GM12878 (cell line): Measurements from ENCODE around the gene TBCK. TPM values are rescaled to one million over a fixed set of nuclear protein-coding genes. Genes with fewer than 3 reads are reported as not detected.

Experiments used
- ATAC-seq: fragments of 200-7000 bp; cut with Tn5 transposase; 3 replicates; pipeline ENCODE4 v1.9.1; 2020; ENCODE audit warnings: mild to moderate bottlenecking, moderate library complexity
- BruUV-seq: library from RNA; stranded (reverse); fragments of 400-500 nt; replicated peaks from 2 replicates; lab custom pipeline; 2021; lab: Mats Ljungman, UMichigan
- CTCF ChIA-PET: fragments of 300-600 bp; sonication (Branson Sonifier 250); formaldehyde crosslinking; extraction: SDS; loops from one replicate; lab custom pipeline; 2021; ENCODE audit warnings: inconsistent platforms; lab: Yijun Ruan, JAX
- POLR2A ChIA-PET: fragments of 350-600 bp; formaldehyde crosslinking; extraction: SDS; loops from one replicate; lab custom pipeline; 2021; ENCODE audit warnings: inconsistent platforms; lab: Charles Lee
- RAD21 ChIA-PET: fragments of 300-600 bp; sonication (Branson Sonifier 250); formaldehyde crosslinking; loops from one replicate; lab custom pipeline; 2023; ENCODE audit warnings: antibody characterized with exemption; ENCODE audit not compliant: unreplicated experiment; lab: Charles Lee
- SMC1A ChIA-PET: fragments of 300-600 bp; sonication (Branson Sonifier 250); formaldehyde crosslinking; loops from one replicate; lab custom pipeline; 2023; ENCODE audit not compliant: unreplicated experiment, uncharacterized antibody; lab: Charles Lee
- DNase-seq: peaks from one replicate; pipeline ENCODE4 v3.0.0-alpha.2; 2011; ENCODE audit warnings: low read depth, low spot score
- FAIRE-seq: peaks from 3 replicates; lab custom pipeline; 2011; peaks lifted over from hg19 to GRCh38; lab: Jason Lieb, UNC
- H2AFZ ChIP-seq: 2 replicates; pipeline ENCODE4 v1.6.0; 2011; ENCODE audit warnings: low read depth, low read length, control low read depth; ENCODE audit not compliant: control insufficient read depth
- H3K27ac ChIP-seq: 2 replicates; pipeline ENCODE4 v1.5.1; 2011; ENCODE audit warnings: control low read depth; ENCODE audit not compliant: control insufficient read depth, insufficient read depth
- H3K27me3 ChIP-seq, 2 experiments: replicated peaks in 1 of 2; 2 replicates each; pipeline versions ENCODE4 v1.6.0 to v1.6.1; 2011; ENCODE audit warnings: low read length in 1 of 2; ENCODE audit not compliant: control insufficient read depth in 2 of 2, insufficient read depth in 2 of 2
- H3K36me3 ChIP-seq, 2 experiments: 2 replicates each; pipeline ENCODE4 v1.5.1; 2011; ENCODE audit warnings: low read length in 1 of 2; ENCODE audit not compliant: control insufficient read depth in 2 of 2, insufficient read depth in 2 of 2
- H3K4me1 ChIP-seq: 2 replicates; pipeline ENCODE4 v1.6.1; 2011; ENCODE audit warnings: mild to moderate bottlenecking, low read length, moderate library complexity, mixed read lengths; ENCODE audit not compliant: control insufficient read depth, insufficient read depth
- H3K4me2 ChIP-seq: 2 replicates; pipeline ENCODE4 v1.6.0; 2011; ENCODE audit warnings: control low read depth; ENCODE audit not compliant: control insufficient read depth, insufficient read depth
- H3K4me3 ChIP-seq: fragments of 200-600 bp; sonication (generic); 2 replicates; pipeline ENCODE4 v1.5.1; 2016
- H3K79me2 ChIP-seq: 2 replicates; pipeline ENCODE4 v1.6.0; 2011; ENCODE audit warnings: low read length; ENCODE audit not compliant: control insufficient read depth, insufficient read depth
- H3K9ac ChIP-seq: 2 replicates; pipeline ENCODE4 v1.8.0; 2011; ENCODE audit warnings: low read length, control low read depth, mixed read lengths; ENCODE audit not compliant: control insufficient read depth, insufficient read depth
- H3K9me3 ChIP-seq: replicated peaks from 3 replicates; pipeline ENCODE4 v1.5.1; 2011; ENCODE audit warnings: mild to moderate bottlenecking, low read length; ENCODE audit not compliant: control insufficient read depth, insufficient read depth
- H4K20me1 ChIP-seq: 2 replicates; pipeline ENCODE4 v1.6.0; 2011; ENCODE audit not compliant: control insufficient read depth, insufficient read depth
- BCL11A ChIP-seq: IDR thresholded peaks from 2 replicates; pipeline ENCODE4 v1.6.1; 2011; ENCODE audit warnings: low read depth, low read length
- CREM ChIP-seq: IDR thresholded peaks from 2 replicates; pipeline ENCODE4 v1.6.1; 2014; ENCODE audit warnings: antibody characterized with exemption, low read depth
- CTCF ChIP-seq, 3 experiments: IDR thresholded peaks in 2 of 3; conservative IDR thresholded peaks in 1 of 3; 2 replicates each; pipeline ENCODE4 v1.5.1; 2011; ENCODE audit warnings: low read depth in 3 of 3, low read length in 3 of 3, mild to moderate bottlenecking in 3 of 3, control low read depth in 2 of 3, moderate library complexity in 2 of 3, inconsistent platforms in 1 of 3, mixed read lengths in 1 of 3; ENCODE audit not compliant: control insufficient read depth in 2 of 3, insufficient read depth in 1 of 3; ENCODE audit errors: extremely low read depth in 1 of 3
- ESRRA ChIP-seq: IDR thresholded peaks from 2 replicates; pipeline ENCODE4 v1.6.1; 2012; ENCODE audit warnings: mild to moderate bottlenecking, low read length, improper control_type of control experiment
- ETV6 ChIP-seq, 2 experiments: fragments of 450-650 bp in 1 of 2; IDR thresholded peaks in 1 of 2; conservative IDR thresholded peaks in 1 of 2; 2 replicates each; pipeline ENCODE4 v1.6.1; 2014; ENCODE audit warnings: antibody characterized with exemption in 1 of 2, borderline replicate concordance in 1 of 2, low read depth in 1 of 2, mild to moderate bottlenecking in 1 of 2, moderate library complexity in 1 of 2
- MYC ChIP-seq: IDR thresholded peaks from 2 replicates; pipeline ENCODE4 v1.6.1; 2011; ENCODE audit warnings: mild to moderate bottlenecking, low read length, moderate library complexity, inconsistent platforms; ENCODE audit not compliant: insufficient read depth, insufficient replicate concordance, insufficient read length, severe bottlenecking
- PML ChIP-seq: IDR thresholded peaks from 2 replicates; pipeline ENCODE4 v1.6.1; 2012; ENCODE audit warnings: low read length, inconsistent platforms
- POLR2AphosphoS2 ChIP-seq: IDR thresholded peaks from 2 replicates; pipeline ENCODE4 v1.6.1; 2011; ENCODE audit warnings: low read depth, mild to moderate bottlenecking, low read length, improper control_type of control experiment, moderate library complexity
- SUPT20H ChIP-seq: IDR thresholded peaks from 2 replicates; pipeline ENCODE4 v1.6.1; 2011; ENCODE audit warnings: low read depth, mild to moderate bottlenecking, low read length, moderate library complexity, borderline replicate concordance; ENCODE audit not compliant: control insufficient read depth
- WRNIP1 ChIP-seq: IDR thresholded peaks from 2 replicates; pipeline ENCODE4 v1.6.1; 2011; ENCODE audit warnings: low read depth, low read length, improper control_type of control experiment, borderline replicate concordance
- WGBS: methylation state at CpG from one replicate; pipeline ENCODE4 v1.1.6; 2016; ENCODE audit warnings: low lambda C conversion rate; ENCODE audit not compliant: insufficient replicate concordance, insufficient coverage; ENCODE audit errors: missing lambda C conversion rate; 5-methylcytosine and 5-hydroxymethylcytosine counted together
- in situ Hi-C: fragments of 300-500 bp; cut with MboI; formaldehyde crosslinking; loops from 9 replicates; pipeline ENCODE4 v1.14.3; 2018; ENCODE audit warnings: mixed read lengths
- intact Hi-C: fragments of 100-400 bp; cut with micrococcal nuclease; formaldehyde crosslinking; loops from one replicate; pipeline ENCODE4 v1.14.2; 2022; ENCODE audit not compliant: unreplicated experiment
- polyA plus RNA-seq, 11 experiments: library from polyadenylated mRNA; depleted of rRNA in 4 of 11; unstranded in 6 of 11; stranded (reverse) in 5 of 11; fragments of >200 nt; fragmentation: Nextera tagmentation in 4 of 11; fragmentation: Illumina TruSeq in 1 of 11; extraction: Ambion mirVana in 4 of 11; extraction: Trizol in 1 of 11; gene quantifications; 1 replicate in 1 of 11; 2 replicates in 10 of 11; pipeline versions ENCODE4 v1.2.1 to v1.2.3, GENCODE V29; 2011 to 2016; ENCODE audit warnings: inconsistent platforms in 2 of 11, missing spikeins in 2 of 11, low read depth in 1 of 11
- total RNA-seq, 4 experiments: library from RNA; depleted of rRNA in 3 of 4; stranded (reverse); fragments of >200 nt in 3 of 4; fragmentation: Illumina TruSeq in 1 of 4; extraction: Trizol in 1 of 4; gene quantifications; 2 replicates each; pipeline versions ENCODE4 v1.2.1 to v1.2.3, GENCODE V29; 2013 to 2021

Gene TBCK
- total and polyA plus RNA-seq, 10 of the 15 experiments (the other 5 are each of a cell fraction or from before 2014, with no cell fraction given) = 4.1 to 30.3 (median 20.2) TPM

GRCh38 chr4:106096454-106096853, 219.6 kb downstream of the TBCK start:
- H3K36me3 ChIP-seq = peaks cover 0 to 3% of the 10 kb centered on the region in 2 experiments; a peak in 1 of 4 replicates
- no peak overlapping the region for H3K4me2 ChIP-seq
- H3K79me2 ChIP-seq = no peaks in the 10 kb centered on the region
- FAIRE-seq = no peak
- CTCF ChIA-PET = no interaction called here
- no peaks in the 10 kb centered on the region for H3K27me3 ChIP-seq
- H3K9ac ChIP-seq = no peak overlapping the region
- ATAC-seq = no peak
- no peak for DNase-seq
- no peaks in the 10 kb centered on the region; the same call in 2 of the 3 replicates for H3K9me3 ChIP-seq
- RAD21 ChIA-PET = no interaction called here
- in situ Hi-C loops = no loop called here
- H2AFZ ChIP-seq = no peak overlapping the region
- no peaks in the 10 kb centered on the region for H4K20me1 ChIP-seq
- SMC1A ChIA-PET = no interaction called here
- POLR2A ChIA-PET = no interaction called here
- no TSS peak for BruUV-seq
- no peak overlapping the region for H3K4me3 ChIP-seq
- 100% methylated on average over 1 of the region's 1 CpG for WGBS
- no peaks in the 10 kb centered on the region for H3K4me1 ChIP-seq
- intact Hi-C loops = no loop called here
- TF ChIP-seq WRNIP1 = no peak
- TF ChIP-seq BCL11A = no peak
- no peak for TF ChIP-seq SUPT20H
- no peak for TF ChIP-seq MYC
- no peak for TF ChIP-seq CREM
- no peak for TF ChIP-seq CTCF (IDR thresholded peaks at IDR 0.05 in 2 of 3, conservative IDR thresholded peaks at IDR 0.05 in 1 of 3; ENCODE audit: control insufficient read depth in 2 of 3, extremely low read depth in 1 of 3, insufficient read depth in 1 of 3, low read depth in 3 of 3, low read length in 3 of 3)
- TF ChIP-seq PML = no peak
- TF ChIP-seq ESRRA = no peak
- no peak for TF ChIP-seq ETV6 (conservative IDR thresholded peaks at IDR 0.05 in 1 of 2, IDR thresholded peaks at IDR 0.05 in 1 of 2; ENCODE audit: borderline replicate concordance in 1 of 2, low read depth in 1 of 2)
- TF ChIP-seq POLR2AphosphoS2 = no peak
- TF ChIP-seq, all 136 proteins: peak for 0
- H3K27ac ChIP-seq = no peak overlapping the region
